ENCODE data around the gene GPR156.
A peak's percentile ranks its signal among the peaks of the same experiment; 100 is the strongest.

Gene GPR156

DNA sequence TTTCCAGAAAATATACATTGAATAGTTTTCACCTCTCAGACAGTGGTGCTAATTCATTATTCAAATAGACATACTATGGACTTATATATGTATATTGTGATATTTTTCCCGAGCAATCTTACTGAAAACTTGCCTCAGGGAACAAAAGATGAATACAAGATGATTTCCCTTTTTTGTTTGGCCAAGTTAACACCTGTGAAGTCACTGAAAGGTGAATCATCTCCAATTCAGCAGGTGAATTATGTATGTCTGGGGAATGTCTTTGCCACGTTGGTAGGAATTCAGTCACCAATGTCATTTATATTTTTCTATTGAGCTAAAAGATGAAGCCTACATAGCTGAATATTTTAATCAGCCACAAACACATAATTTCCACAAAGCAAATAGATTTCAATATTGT, 88.2 kb downstream of the GPR156 start:
- TF ChIP-seq, protein P1, sequence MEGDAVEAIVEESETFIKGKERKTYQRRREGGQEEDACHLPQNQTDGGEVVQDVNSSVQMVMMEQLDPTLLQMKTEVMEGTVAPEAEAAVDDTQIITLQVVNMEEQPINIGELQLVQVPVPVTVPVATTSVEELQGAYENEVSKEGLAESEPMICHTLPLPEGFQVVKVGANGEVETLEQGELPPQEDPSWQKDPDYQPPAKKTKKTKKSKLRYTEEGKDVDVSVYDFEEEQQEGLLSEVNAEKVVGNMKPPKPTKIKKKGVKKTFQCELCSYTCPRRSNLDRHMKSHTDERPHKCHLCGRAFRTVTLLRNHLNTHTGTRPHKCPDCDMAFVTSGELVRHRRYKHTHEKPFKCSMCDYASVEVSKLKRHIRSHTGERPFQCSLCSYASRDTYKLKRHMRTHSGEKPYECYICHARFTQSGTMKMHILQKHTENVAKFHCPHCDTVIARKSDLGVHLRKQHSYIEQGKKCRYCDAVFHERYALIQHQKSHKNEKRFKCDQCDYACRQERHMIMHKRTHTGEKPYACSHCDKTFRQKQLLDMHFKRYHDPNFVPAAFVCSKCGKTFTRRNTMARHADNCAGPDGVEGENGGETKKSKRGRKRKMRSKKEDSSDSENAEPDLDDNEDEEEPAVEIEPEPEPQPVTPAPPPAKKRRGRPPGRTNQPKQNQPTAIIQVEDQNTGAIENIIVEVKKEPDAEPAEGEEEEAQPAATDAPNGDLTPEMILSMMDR (IDR thresholded peaks at IDR 0.05; ENCODE audit: extremely low read depth, insufficient read depth, missing control alignments): no peak
- no peak for DNase-seq (ENCODE audit: low spot score)
- in situ Hi-C loops (cut with MboI; ENCODE audit: low pct_unique_long_range_greater_than_20kb, low sequenced_read_pairs, unreplicated experiment): no loop called here

DNA sequence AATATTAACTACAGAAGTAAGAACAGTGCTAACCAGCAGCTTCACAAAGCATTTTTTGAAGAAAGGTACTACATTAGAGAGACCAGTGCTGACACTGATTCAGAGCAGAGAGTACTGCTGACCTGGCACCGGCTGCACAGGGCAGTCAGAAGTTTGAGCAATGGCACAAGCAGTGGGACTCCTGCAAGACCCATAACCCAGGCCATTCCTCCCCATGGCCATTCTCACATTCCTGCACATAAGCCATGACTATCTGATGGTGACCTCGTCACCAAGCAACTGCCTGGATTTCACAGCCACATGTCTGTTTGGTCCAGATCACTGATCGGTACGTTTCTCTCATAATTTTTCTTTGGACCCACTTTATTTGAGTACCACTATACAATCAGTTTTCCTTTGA, 88.7 kb downstream of the GPR156 start:
- DNase-seq (ENCODE audit: low spot score): no peak
- TF ChIP-seq, protein P1 (IDR thresholded peaks at IDR 0.05; ENCODE audit: extremely low read depth, insufficient read depth, missing control alignments): no peak
- in situ Hi-C loops (cut with MboI; ENCODE audit: low pct_unique_long_range_greater_than_20kb, low sequenced_read_pairs, unreplicated experiment): no loop called here

DNA sequence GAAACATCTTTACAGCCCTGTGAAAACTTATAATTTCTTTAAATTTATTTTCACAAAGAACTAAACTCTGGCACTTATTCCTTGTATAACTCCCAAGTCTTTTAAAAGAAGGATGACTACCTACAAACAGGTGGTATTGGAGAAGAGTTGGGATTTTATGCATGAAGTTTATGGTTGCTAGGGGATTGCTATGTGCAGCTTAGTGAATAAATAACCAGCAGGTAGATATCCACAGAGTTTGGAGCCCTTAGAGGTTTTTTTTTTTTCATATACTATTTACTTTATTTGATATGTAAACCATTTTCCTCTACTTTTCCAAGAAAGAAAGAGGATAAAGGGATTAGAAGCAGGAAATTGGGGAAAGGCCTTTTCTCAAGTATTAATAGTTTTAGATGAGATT, 91.5 kb downstream of the GPR156 start:
- DNase-seq (ENCODE audit: low spot score): no peak
- in situ Hi-C loops (cut with MboI; ENCODE audit: low pct_unique_long_range_greater_than_20kb, low sequenced_read_pairs, unreplicated experiment): no loop called here
- TF ChIP-seq, protein P1 (IDR thresholded peaks at IDR 0.05; ENCODE audit: extremely low read depth, insufficient read depth, missing control alignments): no peak

DNA sequence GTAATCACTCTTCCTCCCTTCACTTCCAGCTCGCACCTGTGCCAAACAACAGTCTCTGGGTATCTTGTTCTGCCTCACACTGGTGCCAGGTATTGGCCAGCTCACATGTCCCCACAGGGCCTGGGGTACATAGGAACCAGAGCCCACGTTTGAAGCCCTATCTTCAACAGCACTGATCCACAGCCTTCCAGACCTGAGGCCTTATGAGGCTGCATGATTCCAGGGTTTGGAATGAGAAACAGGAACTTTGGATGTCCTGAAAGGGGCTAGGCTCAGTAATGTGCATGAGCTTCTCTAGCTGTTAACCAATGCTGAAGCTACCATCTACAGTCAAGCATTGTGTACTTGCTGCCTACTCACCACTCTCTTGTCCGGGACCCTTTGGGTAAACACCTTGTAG, 92.4 kb downstream of the GPR156 start:
- in situ Hi-C loops (cut with MboI; ENCODE audit: low pct_unique_long_range_greater_than_20kb, low sequenced_read_pairs, unreplicated experiment): no loop called here
- DNase-seq (ENCODE audit: low spot score): no peak
- TF ChIP-seq, protein P1 (IDR thresholded peaks at IDR 0.05; ENCODE audit: extremely low read depth, insufficient read depth, missing control alignments): no peak

DNA sequence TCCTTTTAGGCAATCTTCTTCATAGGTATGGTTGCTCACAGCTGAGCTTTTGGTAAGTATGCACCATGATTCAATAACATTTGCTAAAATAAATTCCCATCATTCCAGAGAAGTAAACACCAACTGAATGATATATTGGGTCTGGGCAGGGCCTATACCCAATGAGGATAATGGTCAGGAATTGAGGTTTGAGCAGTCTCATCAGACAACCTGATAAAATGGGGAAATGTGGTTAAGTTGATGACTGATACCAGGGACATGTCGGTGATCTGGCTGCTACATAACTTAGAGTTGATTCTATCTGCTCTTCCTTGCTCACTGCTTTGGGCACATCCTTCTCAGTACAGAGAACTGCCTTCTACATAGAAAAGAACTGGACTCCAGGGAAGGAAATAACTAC, 92.9 kb downstream of the GPR156 start:
- DNase-seq (ENCODE audit: low spot score): no peak
- TF ChIP-seq, protein P1 (IDR thresholded peaks at IDR 0.05; ENCODE audit: extremely low read depth, insufficient read depth, missing control alignments): no peak
- in situ Hi-C loops (cut with MboI; ENCODE audit: low pct_unique_long_range_greater_than_20kb, low sequenced_read_pairs, unreplicated experiment): no loop called here

DNA sequence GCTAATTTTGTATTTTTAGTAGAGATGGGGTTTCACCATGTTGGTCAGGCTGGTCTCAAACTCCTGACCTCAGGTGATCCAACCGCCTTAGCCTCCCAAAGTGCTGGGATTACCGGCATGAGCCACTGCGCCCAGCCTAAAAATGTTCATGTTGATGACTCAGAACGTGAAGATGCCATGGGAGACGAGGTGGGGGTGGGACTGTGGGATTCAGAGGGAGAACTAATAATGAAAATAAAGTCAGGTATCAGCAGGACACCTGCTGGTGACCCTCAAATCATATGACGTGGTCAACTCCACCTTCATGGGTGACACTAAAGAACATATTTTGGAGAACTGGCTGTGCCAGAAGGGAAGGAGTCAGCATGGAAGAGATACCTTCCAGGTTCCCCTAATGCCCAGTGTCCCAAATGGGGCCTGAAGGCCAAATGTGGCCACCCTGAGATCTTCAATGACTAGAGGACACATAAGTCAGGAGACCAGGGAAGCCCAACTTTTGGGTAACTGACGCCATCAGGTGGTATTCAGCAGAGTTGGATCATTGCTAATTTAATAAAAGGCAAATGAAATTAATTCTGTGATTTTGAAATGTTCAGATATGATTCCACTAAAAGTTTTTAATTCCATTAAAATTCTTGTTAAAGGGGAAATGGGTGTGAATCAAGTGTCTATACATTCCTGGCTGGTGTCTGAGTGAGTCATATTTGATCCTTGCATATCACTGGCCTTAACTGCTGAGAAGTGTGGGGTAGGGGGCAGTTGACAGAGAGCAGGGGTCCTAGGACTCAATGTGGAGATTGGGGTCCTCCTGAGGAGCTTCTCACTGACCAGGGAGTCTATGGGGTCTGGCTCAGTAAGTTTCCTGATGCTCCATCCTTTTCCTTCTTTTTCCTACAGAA, 102.2 kb downstream of the GPR156 start:
- in situ Hi-C loops (cut with MboI; ENCODE audit: low pct_unique_long_range_greater_than_20kb, low sequenced_read_pairs, unreplicated experiment): loop anchor here (10.0 kb wide), 1 partner anchor 298 kb away; no protein-coding TSS in a partner anchor
- TF ChIP-seq, protein P1 (IDR thresholded peaks at IDR 0.05; ENCODE audit: extremely low read depth, insufficient read depth, missing control alignments): peak; percentile 38
- peak; percentile 12 for DNase-seq (ENCODE audit: low spot score)
